ENCODE data around the gene FFAR1.

FFAR1 gene

DNA sequence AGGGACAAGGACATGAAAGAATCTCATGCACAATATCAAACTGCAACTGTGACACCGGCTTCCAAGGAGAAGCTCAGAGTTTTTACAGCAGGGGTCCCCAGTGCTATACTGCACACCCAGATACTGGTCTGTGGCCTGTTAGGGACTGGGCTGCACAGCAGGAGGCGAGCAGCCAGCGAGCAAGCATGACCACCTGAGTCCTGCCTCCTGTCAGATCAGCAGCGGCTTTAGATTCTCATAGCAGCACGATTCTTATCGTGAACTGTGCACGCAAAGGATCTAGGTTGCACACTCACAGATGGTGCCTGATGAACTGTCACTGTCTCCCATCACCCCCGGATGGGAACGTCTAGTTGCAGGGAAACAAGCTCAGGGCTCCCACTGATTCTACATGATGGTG lies 31.8 kb upstream of the FFAR1 start:
- DNase-seq: no peak

DNA sequence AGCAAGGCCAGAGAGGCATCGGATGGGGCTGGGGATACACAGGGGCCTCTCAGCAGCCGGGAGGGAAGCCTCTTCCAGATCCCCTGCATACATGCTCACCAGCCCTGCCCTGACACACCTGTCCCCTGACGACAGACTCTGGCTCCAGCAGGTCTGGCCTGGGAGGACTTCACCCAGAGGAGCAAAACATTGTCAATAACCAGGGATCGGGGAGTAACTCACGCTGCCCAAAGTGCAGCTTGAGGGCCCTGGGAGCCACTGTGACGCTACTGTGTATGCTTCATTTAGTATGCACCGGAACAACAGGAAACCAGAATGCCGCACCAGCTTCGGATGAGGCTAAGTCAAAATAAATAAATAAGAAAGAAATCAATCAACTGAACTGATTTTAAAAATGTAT lies 31.1 kb upstream of the FFAR1 start:
- DNase-seq: no peak

DNA sequence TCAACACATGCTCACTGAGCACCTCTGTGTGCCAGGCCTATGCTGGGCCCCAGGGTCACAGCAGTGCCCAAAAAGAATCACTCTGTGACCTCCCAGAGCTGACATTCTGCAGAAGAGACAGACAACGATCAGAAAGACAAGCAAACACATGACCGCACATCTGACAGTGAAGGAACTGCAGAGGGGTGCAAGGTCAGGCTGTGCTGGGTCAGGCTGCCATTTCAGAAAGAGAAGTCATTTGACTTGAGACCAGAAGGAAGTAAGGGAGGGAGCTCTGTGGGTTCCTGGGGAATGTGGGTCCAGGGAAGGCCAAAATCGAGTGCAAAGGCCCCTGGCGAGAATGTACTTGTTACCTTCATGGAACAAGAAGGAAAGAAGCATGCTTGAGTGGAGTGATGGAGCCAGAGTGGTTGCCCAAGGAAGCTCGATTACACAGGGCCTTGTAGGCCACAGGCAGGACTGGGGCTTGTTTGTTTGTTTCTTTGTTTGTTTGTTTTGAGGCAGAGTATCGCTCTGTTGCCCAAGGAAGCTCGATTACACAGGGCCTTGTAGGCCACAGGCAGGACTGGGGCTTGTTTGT lies 30.1 kb upstream of the FFAR1 start:
- DNase-seq: no peak

DNA sequence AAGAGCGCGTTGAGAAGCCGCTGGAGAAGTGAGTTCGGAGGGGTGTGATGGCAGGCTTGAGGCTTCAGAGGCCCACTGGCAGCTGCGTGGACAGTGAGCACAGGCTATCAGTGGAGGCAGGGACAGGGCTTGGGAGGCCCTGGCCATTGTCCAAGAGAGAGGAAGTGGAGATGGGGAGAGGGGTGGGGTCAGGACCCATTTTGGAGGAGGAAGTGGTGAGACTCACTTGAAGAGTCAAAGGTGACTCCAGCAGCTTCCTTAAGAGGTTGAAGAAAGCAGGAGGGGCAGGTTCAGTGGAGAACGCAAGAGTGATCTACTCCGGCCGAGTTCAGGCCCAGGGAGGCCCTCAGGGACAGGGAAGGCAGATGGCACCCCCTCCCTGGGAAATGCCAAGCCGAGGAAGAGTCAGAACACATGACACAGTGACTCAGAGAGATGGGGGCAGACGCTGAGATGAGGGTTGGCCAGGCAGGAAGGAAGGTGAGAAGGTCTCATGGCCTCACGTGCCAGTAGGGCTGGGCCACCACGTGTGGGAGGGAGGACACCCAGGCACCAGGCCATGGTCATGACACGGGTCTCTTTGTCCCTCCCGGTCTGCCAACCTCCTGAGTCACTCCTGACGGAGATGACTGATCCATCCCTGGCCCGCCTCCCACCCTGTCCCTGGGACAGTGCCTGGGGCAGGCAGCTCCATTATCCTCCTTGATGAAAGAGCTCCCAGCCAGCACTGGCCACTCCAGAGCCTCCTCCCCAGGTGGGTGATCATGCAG lies 28.8 kb upstream of the FFAR1 start:
- no peak for DNase-seq

DNA sequence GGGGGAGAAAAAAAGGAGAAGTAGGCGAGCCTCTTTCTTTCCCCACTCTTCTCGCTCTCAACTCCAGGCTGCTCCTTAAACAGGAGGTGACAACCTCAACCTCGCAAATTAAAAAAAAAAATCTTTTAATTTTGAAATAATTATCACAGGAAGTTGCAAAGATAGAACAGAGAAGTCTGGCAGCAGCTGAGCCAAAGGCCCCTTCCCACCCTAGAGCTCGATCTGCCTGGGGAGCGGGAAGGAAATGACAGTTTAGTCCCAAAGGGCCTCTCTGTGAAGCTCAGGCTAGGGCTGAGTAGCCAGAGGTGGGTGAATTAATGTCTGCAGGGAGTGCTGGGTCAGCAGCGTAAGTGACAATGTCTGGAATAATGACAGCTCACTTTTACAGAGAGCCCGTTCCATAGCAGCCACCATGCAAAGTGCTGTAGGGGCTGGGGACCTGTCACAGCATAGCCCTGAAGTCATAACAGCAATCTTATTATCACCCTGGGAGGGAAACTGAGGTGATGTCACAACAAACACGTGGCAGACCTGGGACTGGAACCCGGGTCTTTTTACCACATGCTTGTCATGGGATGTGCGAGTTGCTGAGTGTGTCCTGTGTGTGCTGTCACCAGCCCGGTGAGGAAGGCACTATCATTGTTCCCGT lies 27.5 kb upstream of the FFAR1 start:
- no peak for DNase-seq

DNA sequence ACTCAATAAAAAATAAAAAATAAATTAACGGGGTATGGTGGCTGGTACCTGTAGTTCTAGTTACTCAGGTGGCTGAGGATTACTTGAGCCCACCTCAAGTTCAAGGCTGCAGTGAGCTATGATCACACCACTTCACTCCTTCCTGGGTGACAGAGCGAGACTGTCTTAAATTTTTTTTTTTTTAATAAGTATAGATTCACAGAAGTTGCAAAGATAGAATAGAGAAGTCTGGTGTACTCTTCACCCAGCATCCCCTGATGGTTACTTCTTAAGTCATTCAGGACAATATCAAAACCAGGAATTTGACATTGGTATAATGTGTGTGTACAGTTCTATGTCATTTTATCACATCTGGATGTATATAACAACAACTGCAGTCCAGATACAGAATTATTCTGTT lies 26.4 kb upstream of the FFAR1 start:
- DNase-seq: no peak

DNA sequence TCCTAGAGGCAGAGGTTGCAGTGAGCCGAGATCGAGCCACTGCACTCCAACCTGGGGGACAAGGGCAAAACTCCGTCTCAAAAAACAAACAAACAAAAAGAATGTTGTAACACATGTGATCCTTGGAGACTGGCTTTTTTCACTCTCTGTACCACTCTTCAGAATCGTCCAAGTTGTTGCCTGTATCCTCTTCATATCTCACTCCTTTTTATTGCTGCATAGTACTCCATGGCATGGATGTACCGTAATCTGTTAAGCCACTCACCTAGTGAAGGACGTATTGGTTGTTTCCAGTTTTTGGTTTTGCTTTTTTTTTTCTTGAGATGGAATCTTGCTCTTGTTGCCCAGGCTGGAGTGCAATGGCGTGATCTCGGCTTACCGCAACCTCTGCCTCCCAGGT lies 25.7 kb upstream of the FFAR1 start:
- no peak for DNase-seq

DNA sequence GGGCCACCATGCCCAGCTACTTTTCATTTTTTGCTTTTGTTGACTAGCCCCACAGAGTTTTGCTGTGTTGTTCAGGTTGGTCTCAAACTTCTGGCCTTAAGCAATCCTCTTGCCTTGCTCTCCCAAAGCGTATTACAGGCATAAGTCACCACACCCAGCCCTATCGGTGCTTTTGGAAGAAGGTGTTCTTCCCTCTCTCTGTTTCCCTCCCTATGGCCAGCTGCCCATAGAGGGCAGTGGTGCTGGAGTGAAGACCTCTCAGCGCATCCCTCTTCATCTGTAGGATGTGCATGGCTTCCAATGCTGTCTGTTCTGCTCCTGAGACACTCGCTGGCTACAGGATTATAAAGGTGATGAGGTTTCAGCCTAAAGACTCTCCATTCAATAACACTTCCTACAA lies 20.1 kb upstream of the FFAR1 start:
- no peak for DNase-seq

DNA sequence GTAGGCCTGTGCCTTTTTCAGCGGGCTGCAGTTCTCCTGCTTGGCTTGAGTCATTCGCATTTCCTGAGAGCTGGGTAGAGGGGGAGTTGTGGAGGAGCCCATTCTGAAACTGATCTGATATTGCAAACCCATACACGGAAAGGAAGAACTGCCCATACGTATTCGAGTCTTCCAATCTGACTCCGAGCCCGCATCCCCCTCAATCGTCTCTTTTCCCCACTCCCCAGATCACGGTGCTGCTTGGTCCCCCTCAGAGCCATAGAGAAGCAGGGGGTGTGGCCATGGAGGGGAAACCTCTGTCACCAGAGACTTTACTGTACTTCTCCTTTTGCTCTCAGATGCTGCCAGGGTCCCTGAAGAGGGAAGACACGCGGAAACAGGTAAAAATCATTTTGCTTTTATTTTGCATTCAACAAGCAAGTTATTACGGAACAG lies 18.8 kb upstream of the FFAR1 start, which contains the start of gene CD22:
Gene CD22, plus strand, starts transcription at position 337 of the 435 bp plus-strand sequence. CDS start 2,854 bp downstream, outside the sequence.
- DNase-seq: no peak

DNA sequence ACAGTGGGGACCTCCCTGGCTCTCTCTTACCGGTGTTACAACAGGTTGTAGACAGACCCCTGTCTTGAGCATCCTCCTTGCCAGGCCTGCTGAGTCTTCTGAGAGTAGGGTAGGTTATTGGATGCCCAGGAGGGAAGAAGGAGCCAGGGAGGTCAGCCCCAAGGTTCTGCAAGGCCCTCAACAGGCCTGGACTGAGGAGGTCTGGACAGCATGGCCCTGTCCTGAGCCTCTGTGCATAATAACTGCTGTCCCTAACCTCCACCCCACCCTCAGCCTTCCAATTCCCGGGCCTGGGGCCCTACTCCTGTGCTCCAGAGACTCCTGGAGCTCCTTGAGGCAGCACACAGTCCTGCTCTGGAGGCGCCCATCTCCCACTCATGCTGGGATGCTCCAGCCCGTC lies 18.4 kb upstream of the FFAR1 start:
- DNase-seq: no peak

DNA sequence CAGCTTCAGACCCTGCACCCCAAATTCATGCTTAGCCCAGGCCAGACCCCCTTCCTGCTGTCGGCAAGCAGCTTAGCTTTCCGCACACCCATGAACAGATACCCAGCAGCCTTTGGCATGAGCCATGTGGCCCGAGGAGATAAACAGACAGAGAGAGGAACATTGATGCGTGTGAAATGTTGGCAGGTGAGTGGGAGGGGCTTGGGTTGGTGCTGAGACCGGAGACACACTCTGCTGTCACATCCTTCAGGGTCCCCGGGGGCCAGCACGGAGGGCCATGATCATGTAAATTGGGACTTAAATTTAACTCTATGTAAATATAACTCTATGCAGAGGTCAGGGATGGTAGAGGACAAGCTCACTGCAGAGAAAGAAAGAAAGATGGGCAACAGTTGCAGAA lies 17.2 kb upstream of the FFAR1 start:
- no peak for DNase-seq

DNA sequence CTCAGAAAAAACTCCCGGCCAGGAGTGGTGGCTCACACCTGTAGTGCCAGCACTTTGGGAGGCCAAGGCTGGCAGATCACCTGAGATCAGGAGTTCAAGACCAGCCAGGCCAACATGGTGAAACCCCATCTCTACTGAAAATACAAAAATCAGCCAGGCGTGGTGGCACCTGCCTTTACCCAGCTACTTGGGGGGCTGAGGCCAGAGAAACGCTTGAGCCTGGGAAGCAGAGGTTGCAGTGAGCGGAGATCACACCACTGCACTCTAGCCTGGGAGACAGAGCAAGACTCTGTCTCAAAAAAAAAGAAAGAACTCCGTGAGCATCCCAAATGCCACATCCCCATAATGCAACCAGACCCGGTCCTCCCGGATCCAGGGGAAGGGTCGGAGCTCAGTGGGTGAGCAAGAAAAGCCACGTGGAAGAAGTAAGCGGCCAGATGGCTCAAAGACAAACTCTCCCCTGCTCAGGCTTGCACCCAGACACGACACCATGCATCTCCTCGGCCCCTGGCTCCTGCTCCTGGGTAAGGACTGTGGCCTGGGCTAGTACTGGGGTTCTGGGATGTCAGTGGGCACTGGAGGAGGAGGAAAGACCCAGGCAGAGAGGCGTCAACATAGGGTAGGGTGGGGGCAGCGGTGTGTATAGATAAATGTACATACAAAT lies 16.0 kb upstream of the FFAR1 start:
- no peak for DNase-seq

DNA sequence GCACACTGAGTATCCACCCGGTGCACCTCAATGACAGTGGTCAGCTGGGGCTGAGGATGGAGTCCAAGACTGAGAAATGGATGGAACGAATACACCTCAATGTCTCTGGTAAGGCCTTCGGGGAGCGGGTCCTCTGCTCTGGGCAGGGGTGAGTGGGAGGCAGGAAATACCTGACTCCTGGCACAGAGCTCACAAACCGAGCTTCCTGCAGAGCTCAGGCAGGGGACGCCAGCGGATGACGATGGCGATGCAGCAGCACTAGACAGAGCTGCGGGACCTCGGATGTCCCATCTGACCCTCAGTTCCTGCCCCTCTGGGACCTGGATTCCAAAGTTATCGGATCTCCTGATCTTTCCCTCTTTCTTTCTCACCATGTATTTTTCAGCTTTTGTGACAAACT lies 14.9 kb upstream of the FFAR1 start:
- DNase-seq: no peak

DNA sequence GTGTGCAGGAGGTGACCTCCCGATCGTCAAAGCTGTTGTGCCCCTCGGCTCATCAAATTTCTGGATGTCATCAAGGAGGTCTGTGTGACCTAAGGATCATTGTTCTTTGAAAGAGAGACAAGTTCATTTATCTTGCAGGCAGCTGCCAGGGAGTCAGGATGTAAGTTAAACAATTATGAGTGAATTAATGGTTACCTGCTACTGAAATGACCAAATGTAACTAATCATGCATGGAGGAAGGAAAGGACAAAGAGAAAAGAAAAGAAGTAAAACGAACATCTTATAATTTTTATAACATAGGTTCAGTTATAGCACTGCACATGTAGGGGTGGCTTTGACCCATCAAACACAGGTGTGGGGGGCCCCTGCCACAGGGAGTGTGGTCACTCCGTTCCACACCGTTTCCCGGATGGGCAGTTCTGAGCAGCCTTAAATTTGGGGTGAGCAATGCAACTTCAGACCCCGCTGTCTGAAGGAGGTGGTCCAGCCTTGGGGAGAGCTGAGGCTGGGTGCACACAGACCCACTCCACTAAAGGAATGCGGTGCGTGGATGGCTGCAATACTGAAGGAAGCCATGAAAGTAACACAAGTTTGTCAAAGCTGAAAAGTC lies 13.5 kb upstream of the FFAR1 start:
- no peak for DNase-seq

DNA sequence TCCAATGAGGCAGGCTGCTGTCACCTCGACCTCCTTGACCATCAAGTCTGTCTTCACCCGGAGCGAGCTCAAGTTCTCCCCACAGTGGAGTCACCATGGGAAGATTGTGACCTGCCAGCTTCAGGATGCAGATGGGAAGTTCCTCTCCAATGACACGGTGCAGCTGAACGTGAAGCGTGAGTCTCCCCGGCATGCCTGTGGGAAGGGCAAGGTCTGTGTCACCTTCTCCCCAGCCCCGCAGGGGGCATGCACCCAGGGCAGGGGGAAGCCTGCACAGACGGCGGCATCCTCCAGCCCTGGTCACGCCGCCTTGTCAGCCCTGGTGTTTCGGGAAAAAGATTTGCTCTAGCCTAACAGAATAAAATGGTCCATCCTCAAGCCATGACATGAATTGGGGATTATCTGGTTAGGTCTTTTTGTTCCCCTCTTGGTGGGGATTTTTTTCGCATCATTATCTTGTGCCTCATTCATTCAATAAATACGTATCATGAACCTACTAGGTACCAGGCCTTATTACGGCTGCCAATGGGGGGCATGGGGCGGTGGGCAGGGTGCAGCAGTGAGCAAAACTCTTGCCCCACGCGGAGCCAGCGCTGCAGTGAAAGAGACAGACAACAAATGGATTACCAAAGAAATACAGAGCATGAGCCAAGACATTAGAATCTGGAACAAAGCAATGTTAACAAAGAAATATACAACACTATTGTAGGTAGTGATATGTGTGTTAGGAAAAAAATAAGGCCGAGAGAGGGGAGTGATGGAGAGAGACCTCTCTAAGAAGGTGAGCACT lies 11.3 kb upstream of the FFAR1 start:
- DNase-seq: no peak

DNA sequence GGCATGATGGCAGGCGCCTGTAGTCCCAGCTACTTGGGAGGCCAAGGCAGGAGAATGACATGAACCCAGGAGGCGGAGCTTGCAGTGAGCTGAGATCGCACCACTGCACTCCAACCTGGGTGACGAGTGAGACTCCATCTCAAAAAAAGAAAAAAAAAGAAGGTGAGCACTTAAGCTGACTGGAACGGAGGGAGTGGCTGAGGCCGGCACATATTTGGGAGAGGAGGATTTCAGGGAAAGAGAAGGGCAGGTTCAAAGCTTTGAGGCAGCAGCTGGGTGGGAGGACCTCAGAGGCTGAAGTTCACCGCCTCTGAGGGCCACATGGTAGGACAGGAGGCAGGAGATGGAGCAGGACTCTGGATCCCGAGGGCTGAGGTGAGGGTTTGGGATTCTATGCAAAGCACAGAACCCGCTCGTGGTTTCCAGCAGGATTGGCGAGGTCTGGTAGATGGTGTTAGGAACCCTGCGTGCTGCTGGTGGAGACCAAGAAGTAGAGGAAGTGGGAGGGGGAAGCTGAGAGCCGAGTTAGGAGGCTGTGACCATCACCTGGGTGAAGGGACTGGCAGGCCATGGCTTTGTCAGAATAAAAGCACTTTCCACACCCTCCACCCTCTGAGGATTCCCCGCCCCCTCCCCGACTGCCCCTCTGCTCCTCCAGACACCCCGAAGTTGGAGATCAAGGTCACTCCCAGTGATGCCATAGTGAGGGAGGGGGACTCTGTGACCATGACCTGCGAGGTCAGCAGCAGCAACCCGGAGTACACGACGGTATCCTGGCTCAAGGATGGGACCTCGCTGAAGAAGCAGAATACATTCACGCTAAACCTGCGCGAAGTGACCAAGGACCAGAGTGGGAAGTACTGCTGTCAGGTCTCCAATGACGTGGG lies 10.4 kb upstream of the FFAR1 start:
- no peak for DNase-seq

DNA sequence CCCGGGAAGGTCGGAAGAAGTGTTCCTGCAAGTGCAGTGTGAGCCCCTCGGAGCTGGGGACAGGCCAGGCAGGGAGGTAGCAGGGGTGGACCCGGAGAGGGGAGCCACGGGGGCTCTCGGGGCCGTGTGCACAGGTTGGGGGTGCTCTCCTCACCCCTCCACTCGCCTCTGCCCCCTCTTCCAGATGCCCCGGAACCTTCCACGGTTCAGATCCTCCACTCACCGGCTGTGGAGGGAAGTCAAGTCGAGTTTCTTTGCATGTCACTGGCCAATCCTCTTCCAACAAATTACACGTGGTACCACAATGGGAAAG lies 9.8 kb upstream of the FFAR1 start:
- DNase-seq: no peak

DNA sequence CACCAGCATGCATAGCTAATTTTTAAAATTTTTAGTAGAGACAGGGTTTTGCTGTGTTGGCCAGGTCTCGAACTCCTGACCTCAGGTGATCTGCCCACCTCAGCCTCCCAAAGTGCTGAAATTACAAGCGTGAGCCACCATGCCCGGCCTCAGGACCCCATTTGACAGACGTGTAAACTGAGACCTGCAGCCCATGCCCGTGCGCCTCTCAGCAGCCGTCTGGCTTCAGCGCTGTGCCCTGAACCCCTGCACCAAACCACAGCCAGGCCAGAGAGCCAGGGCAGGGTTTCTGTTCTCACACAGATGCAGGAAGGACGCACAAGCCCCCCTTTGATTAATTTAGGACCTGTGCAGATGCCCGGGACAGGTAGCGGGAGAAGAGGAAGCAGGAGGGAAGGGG lies 7.3 kb upstream of the FFAR1 start:
- DNase-seq: no peak

DNA sequence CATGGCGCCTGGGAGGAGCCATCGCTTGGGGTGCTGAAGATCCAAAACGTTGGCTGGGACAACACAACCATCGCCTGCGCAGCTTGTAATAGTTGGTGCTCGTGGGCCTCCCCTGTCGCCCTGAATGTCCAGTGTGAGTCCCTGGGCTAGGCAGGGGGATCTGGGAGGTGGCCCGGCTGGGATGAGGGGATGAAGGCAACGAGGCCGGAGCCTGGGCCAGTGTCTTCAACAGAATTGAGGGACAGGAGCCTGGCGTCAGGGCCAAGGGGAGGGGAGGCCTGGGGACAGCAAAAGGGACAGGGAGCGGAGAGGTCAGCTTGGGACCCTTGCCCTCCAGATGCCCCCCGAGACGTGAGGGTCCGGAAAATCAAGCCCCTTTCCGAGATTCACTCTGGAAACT lies 6.7 kb upstream of the FFAR1 start:
- DNase-seq: no peak

DNA sequence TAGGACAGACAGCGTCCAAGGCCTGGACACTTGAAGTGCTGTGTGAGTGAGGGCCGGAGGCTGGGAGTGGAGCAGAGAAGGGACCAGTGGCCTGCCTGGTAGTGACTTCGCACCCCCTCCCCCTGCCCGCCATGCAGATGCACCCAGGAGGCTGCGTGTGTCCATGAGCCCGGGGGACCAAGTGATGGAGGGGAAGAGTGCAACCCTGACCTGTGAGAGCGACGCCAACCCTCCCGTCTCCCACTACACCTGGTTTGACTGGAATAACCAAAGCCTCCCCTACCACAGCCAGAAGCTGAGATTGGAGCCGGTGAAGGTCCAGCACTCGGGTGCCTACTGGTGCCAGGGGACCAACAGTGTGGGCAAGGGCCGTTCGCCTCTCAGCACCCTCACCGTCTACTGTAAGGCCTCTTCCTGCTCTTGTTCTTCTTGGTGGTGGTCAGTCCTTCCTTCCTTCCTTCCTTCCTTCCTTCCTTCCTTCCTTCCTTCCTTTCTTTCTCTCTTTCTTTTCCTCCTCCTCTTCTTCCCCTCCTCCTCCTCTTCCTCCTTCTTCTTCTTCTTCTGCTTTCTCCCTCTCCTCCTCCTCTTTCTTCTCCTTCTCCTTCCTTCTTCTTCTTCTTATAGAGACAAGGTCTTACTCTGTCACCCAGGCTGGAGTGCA lies 6.0 kb upstream of the FFAR1 start:
- DNase-seq: no peak

DNA sequence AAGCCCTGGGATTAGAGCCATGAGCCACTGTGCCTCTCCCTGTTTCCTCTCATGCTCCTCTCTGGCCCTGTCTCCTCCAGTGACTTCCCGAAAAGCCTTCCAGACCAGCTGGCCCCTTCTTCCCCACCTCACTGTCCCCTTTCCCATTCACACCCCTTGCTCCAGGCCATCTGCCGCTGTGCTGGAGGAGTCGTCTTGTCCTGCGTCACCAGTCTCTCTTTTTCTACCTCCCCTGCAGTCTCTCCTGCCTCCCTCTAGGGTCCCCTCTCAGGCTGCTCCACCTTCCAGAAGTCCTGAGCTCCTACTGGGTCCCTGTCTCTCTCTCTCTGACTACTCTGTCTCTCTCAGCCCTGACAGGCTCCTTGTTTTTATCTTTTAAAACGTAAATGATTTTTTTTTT lies 5.3 kb upstream of the FFAR1 start:
- DNase-seq: no peak
